Natural killer cell treated with Interleukin-12 subunit alpha and Interleukin-12 subunit beta and Interleukin-15 and Interleukin-18, amount 100 ng/mL, for 72 hours (primary cell): ENCODE measurements around the gene SLC17A4. TPM values are rescaled to one million over a fixed set of nuclear protein-coding genes. Genes with fewer than 3 reads are reported as not detected.

ENCODE experiments used
- ATAC-seq, 2 donors: fragments of 150-1000 bp; cut with Tn5 transposase in 1 of 2; sonication (Bioruptor Pico), chemical (Tn5 transposase) in 1 of 2; 2 replicates each; pipeline ENCODE4 v1.10.0; 2021
- DNase-seq: peaks from one replicate; pipeline ENCODE4 v3.0.0; 2022; ENCODE audit warnings: low spot score
- H3K27ac Mint-ChIP-seq, 2 donors: 1 replicate in 1 of 2; 2 replicates in 1 of 2; pipeline ENCODE4 v1.8.0; 2022; ENCODE audit warnings: mixed read lengths in 2 of 2, mild to moderate bottlenecking in 1 of 2, moderate library complexity in 1 of 2
- H3K27me3 Mint-ChIP-seq, 2 donors: 1 replicate in 1 of 2; 2 replicates in 1 of 2; pipeline ENCODE4 v1.8.0; 2022; ENCODE audit warnings: mixed read lengths in 2 of 2
- H3K36me3 Mint-ChIP-seq: one replicate; pipeline ENCODE4 v1.8.0; 2022; ENCODE audit warnings: mixed read lengths
- H3K4me1 Mint-ChIP-seq, 2 donors: 1 replicate in 1 of 2; 2 replicates in 1 of 2; pipeline ENCODE4 v1.8.0; 2022; ENCODE audit warnings: low read depth in 2 of 2, mixed read lengths in 2 of 2, mild to moderate bottlenecking in 1 of 2
- H3K4me3 Mint-ChIP-seq: one replicate; pipeline ENCODE4 v1.8.0; 2022; ENCODE audit warnings: mixed read lengths
- H3K9me3 Mint-ChIP-seq: 2 replicates; pipeline ENCODE4 v1.8.0; 2022; ENCODE audit warnings: mixed read lengths
- total RNA-seq, 2 donors: library from RNA; stranded (reverse); gene quantifications; one replicate each; pipeline ENCODE4 v1.2.3, GENCODE V29; 2022

Gene SLC17A4
- total RNA-seq, 2 donors from 2014 or later, result not detected

GRCh38 chr6:25764611-25765010, 10.1 kb downstream of the SLC17A4 start:
- Mint-ChIP-seq H3K36me3 (no peaks in the 10 kb centered on the region), H3K27me3 (peaks cover 30 to 52% of the 10 kb centered on the region in 2 donors), H3K4me3 (no peak overlapping the region), H3K27ac (no peak overlapping the region), H3K9me3 (no peaks in the 10 kb centered on the region), H3K4me1 (no peaks in the 10 kb centered on the region)
- DNase-seq, result no peak
- peak in 1 of 2 donors; percentile 50 for ATAC-seq

GRCh38 chr6:25768566-25768965, 14.0 kb downstream of the SLC17A4 start:
- no peak overlapping the region for H3K27ac Mint-ChIP-seq
- ATAC-seq, result no peak
- no peaks in the 10 kb centered on the region for H3K9me3 Mint-ChIP-seq
- H3K4me3 Mint-ChIP-seq, result no peak overlapping the region
- peaks cover 34 to 39% of the 10 kb centered on the region in 2 donors for H3K27me3 Mint-ChIP-seq
- no peaks in the 10 kb centered on the region for H3K36me3 Mint-ChIP-seq
- no peaks in the 10 kb centered on the region for H3K4me1 Mint-ChIP-seq
- DNase-seq, result no peak

GRCh38 chr6:25769983-25770382, 15.4 kb downstream of the SLC17A4 start:
- peaks cover 34 to 38% of the 10 kb centered on the region in 2 donors for H3K27me3 Mint-ChIP-seq
- DNase-seq (no peak), ATAC-seq (no peak)
- no peaks in the 10 kb centered on the region for H3K9me3 Mint-ChIP-seq
- no peaks in the 10 kb centered on the region for H3K4me1 Mint-ChIP-seq
- H3K4me3 Mint-ChIP-seq, result no peak overlapping the region
- no peak overlapping the region for H3K27ac Mint-ChIP-seq
- no peaks in the 10 kb centered on the region for H3K36me3 Mint-ChIP-seq

- ATAC-seq (no peak), DNase-seq (no peak)
- Mint-ChIP-seq H3K27me3 (peaks cover 25 to 27% of the 10 kb centered on the region in 2 donors), H3K27ac (no peak overlapping the region), H3K36me3 (no peaks in the 10 kb centered on the region), H3K4me1 (peaks cover 0 to 16% of the 10 kb centered on the region in 2 donors), H3K9me3 (no peaks in the 10 kb centered on the region), H3K4me3 (no peak overlapping the region)
Observed at GRCh38 chr6:25774120-25774715, 19.7 kb downstream of the SLC17A4 start.

- Mint-ChIP-seq H3K27ac (no peak overlapping the region), H3K4me1 (peaks cover 0 to 16% of the 10 kb centered on the region in 2 donors), H3K4me3 (no peak overlapping the region), H3K9me3 (no peaks in the 10 kb centered on the region), H3K36me3 (no peaks in the 10 kb centered on the region), H3K27me3 (peaks cover 13 to 21% of the 10 kb centered on the region in 2 donors)
- DNase-seq (no peak), ATAC-seq (no peak)
Observed at GRCh38 chr6:25777031-25777430, 22.5 kb downstream of the SLC17A4 start.

GRCh38 chr6:25777856-25778649, 23.5 kb downstream of the SLC17A4 start:
- Mint-ChIP-seq H3K27ac (no peak overlapping the region), H3K4me1 (peaks cover 0 to 16% of the 10 kb centered on the region in 2 donors), H3K27me3 (peaks cover 13 to 21% of the 10 kb centered on the region in 2 donors), H3K4me3 (peak overlapping the region; percentile 34), H3K36me3 (no peaks in the 10 kb centered on the region), H3K9me3 (no peaks in the 10 kb centered on the region)
- no peak for DNase-seq
- ATAC-seq, result no peak

- Mint-ChIP-seq H3K9me3 (no peaks in the 10 kb centered on the region), H3K27me3 (peaks cover 7 to 16% of the 10 kb centered on the region in 2 donors), H3K4me3 (no peak overlapping the region), H3K27ac (no peak overlapping the region), H3K36me3 (no peaks in the 10 kb centered on the region), H3K4me1 (peaks cover 0 to 16% of the 10 kb centered on the region in 2 donors)
- no peak for DNase-seq
- no peak for ATAC-seq
Observed at GRCh38 chr6:25781134-25781533, 26.6 kb downstream of the SLC17A4 start.

- DNase-seq (no peak), ATAC-seq (no peak)
- no peaks in the 10 kb centered on the region for H3K36me3 Mint-ChIP-seq
- H3K27me3 Mint-ChIP-seq, result peaks cover 0 to 13% of the 10 kb centered on the region in 2 donors
- H3K27ac Mint-ChIP-seq, result no peak overlapping the region
- no peaks in the 10 kb centered on the region for H3K9me3 Mint-ChIP-seq
- no peaks in the 10 kb centered on the region for H3K4me1 Mint-ChIP-seq
- no peak overlapping the region for H3K4me3 Mint-ChIP-seq
Observed at GRCh38 chr6:25787428-25787827, 32.9 kb downstream of the SLC17A4 start.

GRCh38 chr6:25788305-25788922, 33.9 kb downstream of the SLC17A4 start:
- DNase-seq, result no peak
- Mint-ChIP-seq H3K4me1 (no peaks in the 10 kb centered on the region), H3K27ac (no peak overlapping the region), H3K36me3 (no peaks in the 10 kb centered on the region), H3K4me3 (no peak overlapping the region), H3K9me3 (no peaks in the 10 kb centered on the region), H3K27me3 (peaks cover 0 to 16% of the 10 kb centered on the region in 2 donors)
- ATAC-seq, result peak; percentile 51 to 61

GRCh38 chr6:25789475-25789874, 34.9 kb downstream of the SLC17A4 start:
- no peak for ATAC-seq
- H3K36me3 Mint-ChIP-seq, result no peaks in the 10 kb centered on the region
- no peak for DNase-seq

GRCh38 chr6:25792016-25792415, 37.5 kb downstream of the SLC17A4 start:
- Mint-ChIP-seq H3K27me3 (peaks cover 8 to 12% of the 10 kb centered on the region in 2 donors), H3K4me3 (no peak overlapping the region), H3K4me1 (no peaks in the 10 kb centered on the region), H3K27ac (no peak overlapping the region), H3K9me3 (no peaks in the 10 kb centered on the region), H3K36me3 (no peaks in the 10 kb centered on the region)
- ATAC-seq (no peak), DNase-seq (no peak)

More at GRCh38 chr6:25789475-25789874, 34.9 kb downstream of the SLC17A4 start:
- H3K4me3 Mint-ChIP-seq, result no peak overlapping the region
- no peak overlapping the region for H3K27ac Mint-ChIP-seq
- H3K9me3 Mint-ChIP-seq, result no peaks in the 10 kb centered on the region
- peaks cover 0 to 13% of the 10 kb centered on the region in 2 donors for H3K27me3 Mint-ChIP-seq
- no peaks in the 10 kb centered on the region for H3K4me1 Mint-ChIP-seq

- Mint-ChIP-seq H3K9me3 (no peaks in the 10 kb centered on the region), H3K27ac (no peak overlapping the region), H3K27me3 (peaks cover 16 to 20% of the 10 kb centered on the region in 2 donors), H3K4me1 (no peaks in the 10 kb centered on the region), H3K4me3 (no peak overlapping the region), H3K36me3 (no peaks in the 10 kb centered on the region)
- ATAC-seq (no peak), DNase-seq (no peak)
Observed at GRCh38 chr6:25793970-25794369, 39.4 kb downstream of the SLC17A4 start.

- H3K4me1 Mint-ChIP-seq, result no peaks in the 10 kb centered on the region
- no peak overlapping the region for H3K4me3 Mint-ChIP-seq
- no peak for DNase-seq
- no peaks in the 10 kb centered on the region for H3K9me3 Mint-ChIP-seq
- H3K27me3 Mint-ChIP-seq, result peaks cover 19 to 20% of the 10 kb centered on the region in 2 donors
- H3K36me3 Mint-ChIP-seq, result no peaks in the 10 kb centered on the region
- ATAC-seq, result no peak
- H3K27ac Mint-ChIP-seq, result no peak overlapping the region
Observed at GRCh38 chr6:25794784-25795183, 40.2 kb downstream of the SLC17A4 start.

GRCh38 chr6:25801436-25801835, 46.9 kb downstream of the SLC17A4 start:
- H3K4me1 Mint-ChIP-seq, result no peaks in the 10 kb centered on the region
- H3K27me3 Mint-ChIP-seq, result peaks cover 33 to 49% of the 10 kb centered on the region in 2 donors
- no peak for ATAC-seq
- no peaks in the 10 kb centered on the region for H3K9me3 Mint-ChIP-seq
- H3K4me3 Mint-ChIP-seq, result no peak overlapping the region
- no peak for DNase-seq
- no peak overlapping the region for H3K27ac Mint-ChIP-seq
- no peaks in the 10 kb centered on the region for H3K36me3 Mint-ChIP-seq
